GM18499 (cell line): ENCODE results near the gene MAD2L1BP.

Experiments
- ATAC-seq: cut with Tn5 transposase; IDR thresholded peaks from one replicate; pipeline ENCODE4 v1.9.1; 2021; ENCODE audit warnings: moderate number of reproducible peaks; ENCODE audit not compliant: insufficient read depth, unreplicated experiment

Gene MAD2L1BP

GRCh38 chr6:43680308-43681200 lies 44.9 kb downstream of the MAD2L1BP start:
- no peak for ATAC-seq

GRCh38 chr6:43681303-43681702 lies 45.7 kb downstream of the MAD2L1BP start:
- ATAC-seq: no peak

GRCh38 chr6:43682724-43683429 lies 47.2 kb downstream of the MAD2L1BP start:
- ATAC-seq: no peak

GRCh38 chr6:43683708-43684455 lies 48.2 kb downstream of the MAD2L1BP start:
- ATAC-seq: no peak

GRCh38 chr6:43687079-43687436 lies 51.4 kb downstream of the MAD2L1BP start:
- no peak for ATAC-seq

- peak; percentile 66 for ATAC-seq
These were observed 52.1 kb downstream of the MAD2L1BP start, which contains the start of gene MRPS18A for GRCh38 chr6:43687437-43688347. MRPS18A (minus strand) TSS chr6:43687791; CDS start chr6:43687779, 12 bp downstream.

- no peak for ATAC-seq
These were observed 53.8 kb downstream of the MAD2L1BP start for GRCh38 chr6:43689421-43689820.
